ENCODE measurements around the gene MRPL32.
A peak's percentile ranks its signal among the peaks of the same experiment; 100 is the strongest.
"Not testable (repeated sequence)": the region's sequence is repeated elsewhere in the genome, so short reads cannot be mapped to it uniquely, and the experiment has no call there.

Gene MRPL32

GRCh38 chr7:42931834-42932651, at the start of gene MRPL32, which contains the start of gene PSMA2:
MRPL32 (plus strand) TSS chr7:42932376; CDS start chr7:42932387, 11 bp downstream.
PSMA2 (minus strand) TSS chr7:42932174; CDS start chr7:42932158, 16 bp downstream.
- DNase-seq = peak; percentile 90

GRCh38 chr7:42883950-42884349, 48.2 kb upstream of the MRPL32 start:
- no peak for DNase-seq

- DNase-seq = not testable (repeated sequence)
These were observed 47.0 kb upstream of the MRPL32 start for GRCh38 chr7:42885183-42885582.

GRCh38 chr7:42886129-42886528, 46.0 kb upstream of the MRPL32 start:
- no peak for DNase-seq

- no peak for DNase-seq
These were observed 45.2 kb upstream of the MRPL32 start for GRCh38 chr7:42886893-42887505.

GRCh38 chr7:42893346-42894240, 38.6 kb upstream of the MRPL32 start:
- no peak for DNase-seq

GRCh38 chr7:42900842-42901241, 31.3 kb upstream of the MRPL32 start:
- no peak for DNase-seq

GRCh38 chr7:42902331-42902730, 29.8 kb upstream of the MRPL32 start:
- DNase-seq = no peak

GRCh38 chr7:42906181-42906580, 26.0 kb upstream of the MRPL32 start:
- DNase-seq = no peak

GRCh38 chr7:42907316-42907715, 24.9 kb upstream of the MRPL32 start:
- no peak for DNase-seq

GRCh38 chr7:42910306-42910705, 21.9 kb upstream of the MRPL32 start:
- no peak for DNase-seq

- DNase-seq = peak; percentile 92
These were observed 20.4 kb upstream of the MRPL32 start, which contains the start of gene C7orf25 for GRCh38 chr7:42911454-42912447. C7orf25 (minus strand) TSS chr7:42912070; CDS start chr7:42910900, 1,170 bp downstream.

GRCh38 chr7:42913591-42913990, 18.6 kb upstream of the MRPL32 start:
- DNase-seq = no peak

- DNase-seq = no peak
These were observed 18.2 kb upstream of the MRPL32 start for GRCh38 chr7:42914009-42914408.

- DNase-seq = no peak
These were observed 17.6 kb upstream of the MRPL32 start for GRCh38 chr7:42914421-42915045.

GRCh38 chr7:42915356-42915755, 16.8 kb upstream of the MRPL32 start:
- DNase-seq = no peak

- DNase-seq = no peak
These were observed 10.0 kb upstream of the MRPL32 start for GRCh38 chr7:42922017-42922753.

- DNase-seq = no peak
These were observed 7.8 kb upstream of the MRPL32 start for GRCh38 chr7:42924223-42924838.

GRCh38 chr7:42925630-42926029, 6.5 kb upstream of the MRPL32 start:
- DNase-seq = no peak

GRCh38 chr7:42926204-42926603, 6.0 kb upstream of the MRPL32 start:
- DNase-seq = no peak

Data from activated CD4-positive, alpha-beta T cell treated with anti-CD3 and anti-CD28 coated beads for 1 hour (primary cell).